ENCODE measurements around the gene AGTPBP1. TPM values are rescaled to one million over a fixed set of nuclear protein-coding genes. Genes with fewer than 3 reads are reported as not detected.

AGTPBP1 gene
- total and polyA plus RNA-seq, 9 of the 15 experiments (the other 6 are each of a cell fraction or from before 2014, with no cell fraction given): 1.4 to 7.9 (median 4.6) TPM

DNA sequence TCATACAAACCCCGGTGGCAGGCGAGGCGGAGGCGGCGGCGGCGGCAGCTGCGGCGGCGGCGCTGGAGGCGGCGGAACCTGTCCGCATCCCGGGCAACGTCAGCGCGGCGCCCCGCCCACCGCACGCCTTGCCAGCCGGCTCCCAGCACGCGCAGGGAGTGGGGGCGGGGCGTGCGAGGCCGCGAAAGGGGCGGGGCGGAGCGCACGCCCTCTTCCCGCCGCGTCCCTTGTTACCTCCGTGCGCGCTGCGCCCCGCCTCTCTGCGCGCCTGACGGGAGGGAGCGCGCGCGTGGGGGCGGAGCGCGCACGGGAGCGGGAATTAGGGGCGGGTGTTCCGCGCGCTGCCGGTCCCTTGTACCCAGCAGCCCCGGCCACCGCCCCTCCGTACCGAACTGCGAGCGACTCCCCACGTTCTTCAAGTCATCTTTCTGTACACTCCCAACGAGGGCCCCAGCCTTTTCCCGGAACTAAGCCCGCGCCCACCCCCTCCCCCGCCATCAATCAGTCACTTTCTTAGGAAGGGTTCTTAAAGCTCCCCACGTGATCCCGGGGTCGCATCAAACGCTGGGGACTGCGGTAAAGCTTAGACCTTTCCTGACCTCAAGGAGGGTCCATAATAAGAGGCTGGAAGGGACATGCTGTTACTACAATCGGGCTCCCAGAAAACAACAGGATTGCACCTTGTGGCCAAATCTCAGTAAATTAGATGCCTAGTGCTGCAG, at the start of gene AGTPBP1 (continued):
- TF ChIP-seq ZNF780A (CRISPR knock-in tag; IDR thresholded peaks at IDR 0.05): no peak
- TF ChIP-seq PCBP1 (IDR thresholded peaks at IDR 0.05; ENCODE audit: low read depth, low read length, poor library complexity, severe bottlenecking): no peak
- TF ChIP-seq POLR2H (tag; IDR thresholded peaks at IDR 0.05; ENCODE audit: low read depth): no peak
- TF ChIP-seq MYC (IDR thresholded peaks at IDR 0.05; ENCODE audit: low read depth, low read length): peak; percentile 43
- no peak for TF ChIP-seq MYC (CRISPR knock-in tag; IDR thresholded peaks at IDR 0.05; ENCODE audit: borderline replicate concordance, low read depth)
- TF ChIP-seq CUX1 (CRISPR knock-in tag; IDR thresholded peaks at IDR 0.05): no peak
- no peak for TF ChIP-seq PPARD (CRISPR knock-in tag; IDR thresholded peaks at IDR 0.05)
- no peak for TF ChIP-seq ZNF699 (CRISPR knock-in tag; IDR thresholded peaks at IDR 0.05; ENCODE audit: insufficient replicate concordance)
- no peak for TF ChIP-seq ZNF311 (CRISPR knock-in tag; IDR thresholded peaks at IDR 0.05)
- TF ChIP-seq, protein P1, sequence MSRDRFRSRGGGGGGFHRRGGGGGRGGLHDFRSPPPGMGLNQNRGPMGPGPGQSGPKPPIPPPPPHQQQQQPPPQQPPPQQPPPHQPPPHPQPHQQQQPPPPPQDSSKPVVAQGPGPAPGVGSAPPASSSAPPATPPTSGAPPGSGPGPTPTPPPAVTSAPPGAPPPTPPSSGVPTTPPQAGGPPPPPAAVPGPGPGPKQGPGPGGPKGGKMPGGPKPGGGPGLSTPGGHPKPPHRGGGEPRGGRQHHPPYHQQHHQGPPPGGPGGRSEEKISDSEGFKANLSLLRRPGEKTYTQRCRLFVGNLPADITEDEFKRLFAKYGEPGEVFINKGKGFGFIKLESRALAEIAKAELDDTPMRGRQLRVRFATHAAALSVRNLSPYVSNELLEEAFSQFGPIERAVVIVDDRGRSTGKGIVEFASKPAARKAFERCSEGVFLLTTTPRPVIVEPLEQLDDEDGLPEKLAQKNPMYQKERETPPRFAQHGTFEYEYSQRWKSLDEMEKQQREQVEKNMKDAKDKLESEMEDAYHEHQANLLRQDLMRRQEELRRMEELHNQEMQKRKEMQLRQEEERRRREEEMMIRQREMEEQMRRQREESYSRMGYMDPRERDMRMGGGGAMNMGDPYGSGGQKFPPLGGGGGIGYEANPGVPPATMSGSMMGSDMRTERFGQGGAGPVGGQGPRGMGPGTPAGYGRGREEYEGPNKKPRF (IDR thresholded peaks at IDR 0.05; ENCODE audit: low read depth, low read length): no peak
- no peak for TF ChIP-seq ELF4 (CRISPR knock-in tag; IDR thresholded peaks at IDR 0.05)
- TF ChIP-seq CTCF (IDR thresholded peaks at IDR 0.05 in 2 of 3, conservative IDR thresholded peaks at IDR 0.05 in 1 of 3; ENCODE audit: insufficient read depth in 2 of 3, low read depth in 1 of 3, low read length in 3 of 3): no peak
- TF ChIP-seq THRAP3 (IDR thresholded peaks at IDR 0.05; ENCODE audit: borderline replicate concordance): no peak
- no peak for TF ChIP-seq SAFB2 (IDR thresholded peaks at IDR 0.05; ENCODE audit: borderline replicate concordance, low read depth, low read length, severe bottlenecking)
- TF ChIP-seq CAMTA2 (CRISPR knock-in tag; conservative IDR thresholded peaks at IDR 0.05): no peak
- no peak for TF ChIP-seq POLR3G (IDR thresholded peaks at IDR 0.05; ENCODE audit: extremely low read depth, insufficient read length, insufficient replicate concordance)
- TF ChIP-seq HDGF (IDR thresholded peaks at IDR 0.05): no peak
- TF ChIP-seq ZNF12 (CRISPR knock-in tag; IDR thresholded peaks at IDR 0.05): no peak
- no peak for TF ChIP-seq ZNF316 (IDR thresholded peaks at IDR 0.05)
- TF ChIP-seq XRCC4 (IDR thresholded peaks at IDR 0.05; ENCODE audit: extremely low read depth, insufficient read depth, insufficient read length): no peak

Measured in K562 (cell line).